Keratinocyte (primary cell): ENCODE data around the gene CMIP.

Experiments used
- EZH2 ChIP-seq: IDR thresholded peaks from one replicate; pipeline ENCODE4 v1.6.1; 2012; ENCODE audit warnings: inconsistent platforms, mild to moderate bottlenecking, low read length, moderate library complexity
- TF ChIP-seq, protein P1 (sequence below), 3 experiments: IDR thresholded peaks in 1 of 3; conservative IDR thresholded peaks in 1 of 3; optimal IDR thresholded peaks in 1 of 3; 2 replicates in 2 of 3; 3 replicates in 1 of 3; pipeline versions ENCODE3 to v1.5.1; 2011; ENCODE audit warnings: low read length in 3 of 3, mild to moderate bottlenecking in 3 of 3, moderate library complexity in 2 of 3, control low read depth in 1 of 3, inconsistent platforms in 1 of 3; ENCODE audit not compliant: insufficient read depth in 2 of 3; ENCODE audit errors: extremely low read depth in 1 of 3

DNA sequence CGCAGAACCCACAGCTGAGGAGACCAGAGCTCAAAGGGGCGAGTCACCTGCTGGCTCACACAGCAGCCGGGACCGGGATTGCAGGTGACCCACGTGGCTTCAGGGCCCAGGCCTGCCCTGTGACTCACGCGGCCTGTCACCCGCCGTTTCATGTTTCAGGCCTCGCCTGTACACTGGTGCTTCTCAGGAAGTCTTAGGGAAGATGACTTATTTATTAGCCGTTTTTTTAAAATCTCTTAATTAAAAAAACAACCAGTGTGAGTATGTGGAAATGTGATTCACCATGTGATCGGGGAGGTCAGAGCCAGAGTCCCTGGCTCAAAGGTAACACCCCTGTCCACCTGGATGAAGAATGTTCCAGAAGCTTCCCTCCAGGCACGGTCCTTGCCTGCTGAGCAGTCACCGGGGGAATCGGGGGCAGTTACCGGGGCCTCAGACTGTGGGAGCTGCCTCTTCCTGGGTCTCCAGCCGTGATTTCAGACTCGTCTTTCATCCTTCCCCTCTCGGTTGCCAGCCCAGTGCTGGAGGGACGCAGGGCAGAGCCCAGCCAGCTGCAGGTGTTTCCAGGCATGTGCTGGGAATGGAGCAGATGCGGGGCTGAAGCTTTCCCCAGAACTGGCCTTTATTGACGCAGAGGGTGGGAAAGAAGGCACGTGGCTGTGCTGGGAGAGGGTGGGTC lies 49.3 kb downstream of the CMIP start:
- TF ChIP-seq, protein P1, sequence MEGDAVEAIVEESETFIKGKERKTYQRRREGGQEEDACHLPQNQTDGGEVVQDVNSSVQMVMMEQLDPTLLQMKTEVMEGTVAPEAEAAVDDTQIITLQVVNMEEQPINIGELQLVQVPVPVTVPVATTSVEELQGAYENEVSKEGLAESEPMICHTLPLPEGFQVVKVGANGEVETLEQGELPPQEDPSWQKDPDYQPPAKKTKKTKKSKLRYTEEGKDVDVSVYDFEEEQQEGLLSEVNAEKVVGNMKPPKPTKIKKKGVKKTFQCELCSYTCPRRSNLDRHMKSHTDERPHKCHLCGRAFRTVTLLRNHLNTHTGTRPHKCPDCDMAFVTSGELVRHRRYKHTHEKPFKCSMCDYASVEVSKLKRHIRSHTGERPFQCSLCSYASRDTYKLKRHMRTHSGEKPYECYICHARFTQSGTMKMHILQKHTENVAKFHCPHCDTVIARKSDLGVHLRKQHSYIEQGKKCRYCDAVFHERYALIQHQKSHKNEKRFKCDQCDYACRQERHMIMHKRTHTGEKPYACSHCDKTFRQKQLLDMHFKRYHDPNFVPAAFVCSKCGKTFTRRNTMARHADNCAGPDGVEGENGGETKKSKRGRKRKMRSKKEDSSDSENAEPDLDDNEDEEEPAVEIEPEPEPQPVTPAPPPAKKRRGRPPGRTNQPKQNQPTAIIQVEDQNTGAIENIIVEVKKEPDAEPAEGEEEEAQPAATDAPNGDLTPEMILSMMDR (optimal IDR thresholded peaks at IDR 0.05 in 1 of 3, IDR thresholded peaks at IDR 0.05 in 1 of 3, conservative IDR thresholded peaks at IDR 0.05 in 1 of 3; ENCODE audit: extremely low read depth in 1 of 3, insufficient read depth in 2 of 3, low read length in 3 of 3): no peak
- no peak for TF ChIP-seq EZH2
